Astrocyte of the cerebellum (primary cell): ENCODE results near the gene MAPK7.

Source experiments
- DNase-seq: peaks from one replicate; pipeline ENCODE4 v3.0.0-alpha.2; 2011; ENCODE audit warnings: low read depth
- H3K4me3 ChIP-seq: 2 replicates; pipeline ENCODE4 v1.5.1; 2011; ENCODE audit warnings: mild to moderate bottlenecking, low read depth, low read length, moderate library complexity
- CTCF ChIP-seq: IDR thresholded peaks from 2 replicates; pipeline ENCODE4 v1.5.1; 2012; ENCODE audit warnings: low read length, low read depth, moderate library complexity, mild to moderate bottlenecking; ENCODE audit errors: missing control alignments
- in situ Hi-C: cut with HindIII; loops from 2 replicates; pipeline ENCODE4 v1.10.0; 2017; ENCODE audit warnings: low sequenced_read_pairs

Gene MAPK7

GRCh38 chr17:19372439-19372838 is 5.9 kb upstream of the MAPK7 start:
- H3K4me3 ChIP-seq, result no peak overlapping the region
- no peak for DNase-seq
- in situ Hi-C loops, result no loop called here

GRCh38 chr17:19372866-19373504 is 5.3 kb upstream of the MAPK7 start:
- in situ Hi-C loops, result no loop called here
- TF ChIP-seq CTCF, result no peak
- no peak for DNase-seq
- no peak overlapping the region for H3K4me3 ChIP-seq

More at GRCh38 chr17:19372439-19372838, 5.9 kb upstream of the MAPK7 start:
- TF ChIP-seq CTCF, result no peak

DNA sequence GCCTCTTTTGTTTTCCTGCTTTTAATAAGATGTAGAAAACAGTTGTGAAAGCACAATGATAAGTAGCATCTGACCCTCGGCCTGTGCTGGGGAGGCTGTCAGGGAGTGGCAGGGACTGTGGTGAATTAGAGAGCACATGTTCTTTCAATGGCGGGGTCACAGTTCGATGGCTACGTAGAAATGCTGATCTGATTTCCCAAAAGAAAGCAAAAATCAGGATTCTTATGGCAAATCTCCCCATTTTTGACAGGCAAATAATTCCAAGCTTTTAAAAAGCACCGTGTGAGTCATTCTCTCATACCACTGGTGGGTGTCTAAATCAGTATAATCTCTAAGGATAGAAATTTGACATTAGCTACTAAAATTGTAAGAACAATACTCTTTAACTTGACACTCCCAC is 4.2 kb upstream of the MAPK7 start:
- no peak for DNase-seq
- no peak for TF ChIP-seq CTCF
- in situ Hi-C loops, result no loop called here

DNA sequence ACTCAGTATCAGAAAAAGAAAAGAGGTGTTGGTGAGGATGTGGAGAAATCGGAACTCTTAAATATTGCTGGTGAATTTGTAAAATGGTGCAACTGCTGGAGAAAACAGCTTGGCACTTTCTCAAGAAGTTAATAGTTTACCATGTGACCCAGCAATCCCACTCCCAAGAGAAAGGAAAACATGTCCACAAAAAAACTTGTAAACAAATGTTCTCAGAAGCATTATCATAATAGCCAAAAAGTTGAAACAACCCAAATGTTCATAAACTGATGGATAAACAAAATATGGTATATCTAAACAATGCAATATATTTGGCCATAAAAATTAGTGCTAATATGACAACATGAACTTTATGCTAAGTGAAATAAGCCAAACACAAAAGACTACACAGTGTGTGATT is 2.6 kb upstream of the MAPK7 start:
- no peak for DNase-seq
- in situ Hi-C loops, result no loop called here
- no peak overlapping the region for H3K4me3 ChIP-seq
- TF ChIP-seq CTCF, result no peak

More for the DNA sequence above, 4.2 kb upstream of the MAPK7 start:
- no peak overlapping the region for H3K4me3 ChIP-seq

DNA sequence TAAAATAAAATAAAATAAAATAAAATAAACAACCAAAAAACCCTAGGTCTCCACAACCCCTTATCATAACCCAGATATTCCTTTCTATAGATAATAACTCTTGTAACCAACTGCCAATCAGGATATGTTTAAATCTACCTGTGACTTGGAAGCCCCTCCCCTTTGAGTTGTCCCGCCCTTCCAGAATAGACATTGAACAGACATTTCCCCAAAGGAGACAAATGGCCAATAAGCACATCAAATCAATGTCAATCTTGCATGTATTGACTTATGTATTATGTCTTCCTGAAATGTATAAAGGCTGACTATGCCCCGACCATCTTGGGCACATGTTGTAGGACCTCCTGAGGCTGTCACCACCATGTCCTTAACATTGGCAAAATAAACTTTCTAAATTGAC is 1.5 kb upstream of the MAPK7 start:
- H3K4me3 ChIP-seq, result peak overlapping the region; percentile 74
- in situ Hi-C loops, result no loop called here
- no peak for DNase-seq
- TF ChIP-seq CTCF, result no peak

DNA sequence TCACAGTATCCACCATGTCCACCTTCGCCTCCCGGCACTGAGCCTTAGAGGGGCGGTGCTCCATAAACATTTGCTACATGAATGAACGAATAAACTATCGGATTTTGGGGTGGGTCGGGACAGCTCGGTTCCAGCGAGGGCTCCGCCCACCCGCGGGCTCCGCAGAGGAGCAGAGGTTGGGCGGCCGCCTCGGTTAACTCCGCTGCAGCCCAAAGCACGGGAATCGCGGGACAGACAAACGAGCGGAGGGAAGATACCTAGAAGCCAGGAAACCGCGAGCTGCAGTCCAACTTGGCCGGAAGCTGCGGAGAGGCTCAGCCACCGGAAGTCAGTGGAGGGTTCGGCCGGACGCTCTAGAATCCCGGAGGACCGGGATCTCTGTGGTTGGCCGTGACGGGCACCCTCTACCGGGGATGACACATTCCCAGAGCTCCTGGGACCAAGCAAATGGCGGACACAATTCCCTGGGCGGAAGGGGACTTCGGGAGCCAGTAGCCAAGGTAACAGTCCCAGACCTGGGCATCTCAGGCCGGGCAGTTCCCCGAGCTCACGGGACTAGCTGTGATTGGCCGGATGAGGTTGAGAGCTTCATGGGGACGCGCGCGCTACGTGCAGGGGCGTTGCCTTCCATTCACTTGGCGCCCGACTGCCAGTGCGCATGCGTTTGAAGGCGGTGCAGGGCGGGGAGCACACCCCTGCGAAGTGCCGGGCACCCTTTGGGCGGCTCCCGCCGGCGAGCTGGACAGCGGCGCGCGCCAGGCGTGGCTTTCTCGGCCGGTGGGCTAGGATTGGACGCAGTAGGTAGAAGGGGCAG is 489 bp upstream of the MAPK7 start:
- peak overlapping the region; percentile 74 for H3K4me3 ChIP-seq
- DNase-seq, result peak; percentile 97
- in situ Hi-C loops, result no loop called here
- TF ChIP-seq CTCF, result no peak
